ENCODE measurements around the gene MALRD1. TPM values are rescaled to one million over a fixed set of nuclear protein-coding genes. Genes with fewer than 3 reads are reported as not detected.

MALRD1 gene
- total and polyA plus RNA-seq, 2 experiments from 2014 or later = 0.45 TPM; not detected in 1

- TF ChIP-seq EZH2 (IDR thresholded peaks at IDR 0.05; ENCODE audit: insufficient read depth, poor library complexity, severe bottlenecking) (no peak), EZH2phosphoT487 (IDR thresholded peaks at IDR 0.05; ENCODE audit: insufficient read depth, low read depth) (no peak)
- Histone ChIP-seq H2AFZ (no peak overlapping the region), H3K9me2 (ENCODE audit: insufficient read depth) (no peaks in the 10 kb centered on the region)
Observed at GRCh38 chr10:19431622-19432351, 383.2 kb downstream of the MALRD1 start.

GRCh38 chr10:19449860-19450259 lies 401.3 kb downstream of the MALRD1 start:
- no peak overlapping the region for H2AFZ ChIP-seq
- no peaks in the 10 kb centered on the region for H3K9me3 ChIP-seq (ENCODE audit: low read depth)
- no peak overlapping the region for H3K4me3 ChIP-seq
- no peak overlapping the region for H3K27ac ChIP-seq
- WGBS, 2 experiments (ENCODE audit: low coverage in 1 of 2, low lambda C conversion rate in 2 of 2, missing lambda C conversion rate in 2 of 2) = 23 to 49% methylated on average over 2 of the region's 2 CpGs
- no peak overlapping the region for H3K9ac ChIP-seq
- in situ Hi-C loops (cut with MboI) = no loop called here
- H4K20me1 ChIP-seq (ENCODE audit: insufficient read depth) = no peaks in the 10 kb centered on the region
- no peak for DNase-seq
- H3F3A ChIP-seq (ENCODE audit: insufficient read depth) = no peaks in the 10 kb centered on the region
- H3K9me2 ChIP-seq (ENCODE audit: insufficient read depth) = no peaks in the 10 kb centered on the region
- no peaks in the 10 kb centered on the region for H3K79me2 ChIP-seq (ENCODE audit: insufficient read depth)
- H3K4me2 ChIP-seq (ENCODE audit: unreplicated experiment) = no peak overlapping the region
- TF ChIP-seq EZH2 (IDR thresholded peaks at IDR 0.05; ENCODE audit: insufficient read depth, poor library complexity, severe bottlenecking) = no peak
- no peak for TF ChIP-seq EZH2phosphoT487 (IDR thresholded peaks at IDR 0.05; ENCODE audit: insufficient read depth, low read depth)
- no peaks in the 10 kb centered on the region for H3K36me3 ChIP-seq (ENCODE audit: low read depth)
- H3K4me1 ChIP-seq (ENCODE audit: insufficient read depth) = no peaks in the 10 kb centered on the region
- H3K27me3 ChIP-seq (replicated peaks; ENCODE audit: insufficient read depth) = no peaks in the 10 kb centered on the region

More at GRCh38 chr10:19431622-19432351, 383.2 kb downstream of the MALRD1 start:
- Histone ChIP-seq H3K36me3 (ENCODE audit: low read depth) (no peaks in the 10 kb centered on the region), H3K79me2 (ENCODE audit: insufficient read depth) (no peaks in the 10 kb centered on the region), H3K9ac (no peak overlapping the region), H3K27me3 (replicated peaks; ENCODE audit: insufficient read depth) (no peaks in the 10 kb centered on the region), H3K4me3 (no peak overlapping the region), H3K9me3 (ENCODE audit: low read depth) (no peaks in the 10 kb centered on the region), H3K4me2 (ENCODE audit: unreplicated experiment) (no peak overlapping the region), H3K4me1 (ENCODE audit: insufficient read depth) (no peaks in the 10 kb centered on the region), H3F3A (ENCODE audit: insufficient read depth) (no peaks in the 10 kb centered on the region), H4K20me1 (ENCODE audit: insufficient read depth) (no peaks in the 10 kb centered on the region), H3K27ac (no peak overlapping the region)
- in situ Hi-C loops (cut with MboI) = no loop called here
- DNase-seq = no peak
- 65 to 67% methylated on average over 5 of the region's 5 CpGs for WGBS, 2 experiments (ENCODE audit: low coverage in 1 of 2, low lambda C conversion rate in 2 of 2, missing lambda C conversion rate in 2 of 2)

GRCh38 chr10:19451356-19451755 lies 402.8 kb downstream of the MALRD1 start:
- no peaks in the 10 kb centered on the region for H4K20me1 ChIP-seq (ENCODE audit: insufficient read depth)
- in situ Hi-C loops (cut with MboI) = no loop called here

GRCh38 chr10:19451937-19452336 lies 403.3 kb downstream of the MALRD1 start:
- Histone ChIP-seq H3K9ac (no peak overlapping the region), H3K27ac (no peak overlapping the region), H3K79me2 (ENCODE audit: insufficient read depth) (no peaks in the 10 kb centered on the region), H3K4me3 (no peak overlapping the region), H3K9me2 (ENCODE audit: insufficient read depth) (no peaks in the 10 kb centered on the region), H3K9me3 (ENCODE audit: low read depth) (no peaks in the 10 kb centered on the region), H3K4me1 (ENCODE audit: insufficient read depth) (no peaks in the 10 kb centered on the region), H2AFZ (no peak overlapping the region), H3K4me2 (ENCODE audit: unreplicated experiment) (no peak overlapping the region), H3F3A (ENCODE audit: insufficient read depth) (no peaks in the 10 kb centered on the region), H3K27me3 (replicated peaks; ENCODE audit: insufficient read depth) (no peaks in the 10 kb centered on the region), H3K36me3 (ENCODE audit: low read depth) (no peaks in the 10 kb centered on the region), H4K20me1 (ENCODE audit: insufficient read depth) (no peaks in the 10 kb centered on the region)
- in situ Hi-C loops (cut with MboI) = no loop called here
- DNase-seq = no peak
- TF ChIP-seq EZH2phosphoT487 (IDR thresholded peaks at IDR 0.05; ENCODE audit: insufficient read depth, low read depth) (no peak), EZH2 (IDR thresholded peaks at IDR 0.05; ENCODE audit: insufficient read depth, poor library complexity, severe bottlenecking) (no peak)
- WGBS, 2 experiments (ENCODE audit: low coverage in 1 of 2, low lambda C conversion rate in 2 of 2, missing lambda C conversion rate in 2 of 2) = 13 to 18% methylated on average over 2 of the region's 2 CpGs

More at GRCh38 chr10:19451356-19451755, 402.8 kb downstream of the MALRD1 start:
- no peaks in the 10 kb centered on the region for H3K9me2 ChIP-seq (ENCODE audit: insufficient read depth)
- no peak overlapping the region for H3K27ac ChIP-seq
- no peak for DNase-seq
- no peaks in the 10 kb centered on the region for H3F3A ChIP-seq (ENCODE audit: insufficient read depth)
- H3K36me3 ChIP-seq (ENCODE audit: low read depth) = no peaks in the 10 kb centered on the region
- TF ChIP-seq EZH2 (IDR thresholded peaks at IDR 0.05; ENCODE audit: insufficient read depth, poor library complexity, severe bottlenecking) = no peak
- TF ChIP-seq EZH2phosphoT487 (IDR thresholded peaks at IDR 0.05; ENCODE audit: insufficient read depth, low read depth) = no peak
- no peaks in the 10 kb centered on the region for H3K9me3 ChIP-seq (ENCODE audit: low read depth)
- no peak overlapping the region for H3K9ac ChIP-seq
- H3K4me3 ChIP-seq = no peak overlapping the region
- H3K4me1 ChIP-seq (ENCODE audit: insufficient read depth) = no peaks in the 10 kb centered on the region
- 60 to 66% methylated on average over 3 of the region's 3 CpGs for WGBS, 2 experiments (ENCODE audit: low coverage in 1 of 2, low lambda C conversion rate in 2 of 2, missing lambda C conversion rate in 2 of 2)
- no peak overlapping the region for H3K4me2 ChIP-seq (ENCODE audit: unreplicated experiment)
- no peaks in the 10 kb centered on the region for H3K27me3 ChIP-seq (replicated peaks; ENCODE audit: insufficient read depth)
- no peaks in the 10 kb centered on the region for H3K79me2 ChIP-seq (ENCODE audit: insufficient read depth)
- H2AFZ ChIP-seq = no peak overlapping the region

Data from GM23248 (cell line).